HEK293 (cell line): ENCODE data around the gene STC2.

Experiments
- CTCF ChIA-PET: fragments of 350-600 bp; formaldehyde crosslinking; extraction: SDS; loops from one replicate; lab custom pipeline; 2021; ENCODE audit warnings: antibody characterized with exemption; lab: Yijun Ruan, JAX
- POLR2A ChIA-PET: fragments of 300-600 bp; formaldehyde crosslinking; extraction: SDS; loops from one replicate; lab custom pipeline; 2020; ENCODE audit warnings: antibody characterized with exemption, inconsistent platforms; lab: Yijun Ruan, JAX
- H3K27ac ChIP-seq: fragments of 200-500 bp; sonication (Bioruptor generic); 2 replicates; pipeline ENCODE4 v1.5.1; 2014; ENCODE audit warnings: low read depth, low read length, control low read depth, inconsistent platforms; ENCODE audit errors: extremely low read depth
- H3K36me3 ChIP-seq, 2 experiments: fragments of 200-500 bp in 1 of 2; sonication (Bioruptor generic) in 1 of 2; 1 replicate in 1 of 2; 2 replicates in 1 of 2; pipeline ENCODE4 v1.5.1; 2014 to 2017; ENCODE audit warnings: inconsistent platforms in 2 of 2, low read length in 2 of 2; ENCODE audit not compliant: control insufficient read depth in 2 of 2, insufficient read depth in 1 of 2
- H3K4me1 ChIP-seq: fragments of 200-500 bp; sonication (Bioruptor generic); 2 replicates; pipeline ENCODE4 v1.5.1; 2014; ENCODE audit warnings: mild to moderate bottlenecking, low read length, inconsistent platforms; ENCODE audit not compliant: control insufficient read depth, insufficient read depth
- H3K4me3 ChIP-seq: 2 replicates; pipeline ENCODE4 v1.5.1; 2011; ENCODE audit warnings: low read depth, mild to moderate bottlenecking, control low read depth, low read length, moderate library complexity
- H3K9me3 ChIP-seq: fragments of 200-500 bp; sonication (Bioruptor generic); 2 replicates; pipeline ENCODE4 v1.5.1; 2014; ENCODE audit warnings: low read depth, low read length, inconsistent platforms; ENCODE audit not compliant: control insufficient read depth, insufficient read depth
- ATF2 ChIP-seq: fragments of 450-650 bp; formaldehyde crosslinking; IDR thresholded peaks from 2 replicates; pipeline ENCODE4 v1.5.1; 2016; ENCODE audit warnings: missing biosample characterization, missing genetic modification characterization, low read depth
- BCL11B ChIP-seq: fragments of 450-650 bp; formaldehyde crosslinking; IDR thresholded peaks from 2 replicates; pipeline ENCODE4 v1.5.1; 2016; ENCODE audit warnings: low read depth, missing biosample characterization, missing genetic modification characterization
- GLI2 ChIP-seq: fragments of 450-650 bp; formaldehyde crosslinking; IDR thresholded peaks from 2 replicates; pipeline ENCODE4; 2017; ENCODE audit warnings: missing biosample characterization, missing genetic modification characterization, low read depth, borderline replicate concordance
- TRIM28 ChIP-seq: IDR thresholded peaks from 2 replicates; pipeline ENCODE4 v1.6.1; 2011; ENCODE audit warnings: low read length, control low read depth, borderline replicate concordance
- ZBTB48 ChIP-seq: fragments of 450-650 bp; formaldehyde crosslinking; IDR thresholded peaks from 2 replicates; pipeline ENCODE4 v1.5.1; 2016; ENCODE audit warnings: missing biosample characterization, missing genetic modification characterization
- ZFP37 ChIP-seq: fragments of 450-650 bp; formaldehyde crosslinking; IDR thresholded peaks from 2 replicates; pipeline ENCODE4 v1.5.1; 2016; ENCODE audit warnings: missing biosample characterization, missing genetic modification characterization
- ZNF169 ChIP-seq: fragments of 450-650 bp; formaldehyde crosslinking; IDR thresholded peaks from 2 replicates; pipeline ENCODE4 v1.5.1; 2016; ENCODE audit warnings: missing biosample characterization, missing genetic modification characterization
- ZNF223 ChIP-seq: fragments of 450-650 bp; formaldehyde crosslinking; IDR thresholded peaks from 2 replicates; pipeline ENCODE4 v1.5.1; 2016; ENCODE audit warnings: missing biosample characterization, missing genetic modification characterization
- ZNF24 ChIP-seq: fragments of 450-650 bp; formaldehyde crosslinking; IDR thresholded peaks from 2 replicates; pipeline ENCODE4 v1.5.1; 2016; ENCODE audit warnings: missing biosample characterization, missing genetic modification characterization
- ZNF391 ChIP-seq: fragments of 450-650 bp; formaldehyde crosslinking; IDR thresholded peaks from 2 replicates; pipeline ENCODE4 v1.5.1; 2016; ENCODE audit warnings: low read depth, missing biosample characterization, missing genetic modification characterization, borderline replicate concordance
- ZNF433 ChIP-seq: fragments of 450-650 bp; formaldehyde crosslinking; IDR thresholded peaks from 2 replicates; pipeline ENCODE4 v1.5.1; 2016; ENCODE audit warnings: missing biosample characterization, missing genetic modification characterization, low read depth
- ZNF473 ChIP-seq: fragments of 450-650 bp; formaldehyde crosslinking; IDR thresholded peaks from 2 replicates; pipeline ENCODE4 v1.5.1; 2017; ENCODE audit warnings: missing biosample characterization, missing genetic modification characterization
- ZNF548 ChIP-seq: fragments of 450-650 bp; formaldehyde crosslinking; IDR thresholded peaks from 2 replicates; pipeline ENCODE4 v1.5.1; 2016; ENCODE audit warnings: missing biosample characterization, missing genetic modification characterization
- ZNF558 ChIP-seq: fragments of 450-650 bp; formaldehyde crosslinking; IDR thresholded peaks from 2 replicates; pipeline ENCODE4 v1.5.1; 2016; ENCODE audit warnings: missing biosample characterization, missing genetic modification characterization
- ZNF561 ChIP-seq: fragments of 450-650 bp; IDR thresholded peaks from 2 replicates; pipeline ENCODE4 v1.5.1; 2018; ENCODE audit warnings: missing biosample characterization, missing genetic modification characterization, borderline replicate concordance
- ZNF624 ChIP-seq: fragments of 450-650 bp; formaldehyde crosslinking; IDR thresholded peaks from 2 replicates; pipeline ENCODE4 v1.5.1; 2017; ENCODE audit warnings: missing biosample characterization, missing genetic modification characterization
- ZNF629 ChIP-seq: fragments of 450-650 bp; formaldehyde crosslinking; IDR thresholded peaks from 2 replicates; pipeline ENCODE4 v1.5.1; 2017; ENCODE audit warnings: missing biosample characterization, missing genetic modification characterization
- ZNF654 ChIP-seq: fragments of 450-650 bp; formaldehyde crosslinking; IDR thresholded peaks from 2 replicates; pipeline ENCODE4 v1.5.1; 2016; ENCODE audit warnings: low read depth, missing biosample characterization, missing genetic modification characterization
- ZSCAN18 ChIP-seq: fragments of 450-650 bp; formaldehyde crosslinking; IDR thresholded peaks from 2 replicates; pipeline ENCODE4 v1.5.1; 2016; ENCODE audit warnings: missing biosample characterization, missing genetic modification characterization
- TF ChIP-seq, protein P1 (sequence below): fragments of 450-650 bp; formaldehyde crosslinking; IDR thresholded peaks from 2 replicates; pipeline ENCODE4 v1.5.1; 2016; ENCODE audit warnings: missing biosample characterization, missing genetic modification characterization
- TF ChIP-seq, protein P2 (sequence below): fragments of 450-650 bp; formaldehyde crosslinking; IDR thresholded peaks from 2 replicates; pipeline ENCODE4 v1.5.1; 2016; ENCODE audit warnings: missing biosample characterization, missing genetic modification characterization

Gene STC2

GRCh38 chr5:173278172-173278571 is 50.0 kb downstream of the STC2 start:
- CTCF ChIA-PET: interaction anchor here (0.6 to 1.5 kb wide), 2 partner anchors 301 to 825 kb away, joined by 3 read pairs; no protein-coding TSS in a partner anchor
- H3K9me3 ChIP-seq: peaks cover 2% of the 10 kb centered on the region; the same call in 1 of the 2 replicates
- no peaks in the 10 kb centered on the region for H3K36me3 ChIP-seq
- no peak overlapping the region for H3K4me3 ChIP-seq
- POLR2A ChIA-PET: no interaction called here
- no peaks in the 10 kb centered on the region for H3K4me1 ChIP-seq
- TF ChIP-seq ZNF391 (tag by site-specific recombination) (no peak), ATF2 (tag by site-specific recombination) (no peak), ZNF548 (no peak), ZSCAN18 (no peak), ZBTB48 (tag by site-specific recombination) (no peak), GLI2 (no peak), ZNF24 (tag by site-specific recombination) (no peak), ZNF561 (tag by site-specific recombination) (no peak), ZNF654 (tag by site-specific recombination) (no peak), ZNF433 (tag by site-specific recombination) (no peak), ZFP37 (tag by site-specific recombination) (no peak), TRIM28 (no peak), ZNF629 (tag by site-specific recombination) (no peak), ZNF473 (tag by site-specific recombination) (no peak), ZNF223 (tag by site-specific recombination) (no peak), BCL11B (no peak)
- TF ChIP-seq, protein P1, sequence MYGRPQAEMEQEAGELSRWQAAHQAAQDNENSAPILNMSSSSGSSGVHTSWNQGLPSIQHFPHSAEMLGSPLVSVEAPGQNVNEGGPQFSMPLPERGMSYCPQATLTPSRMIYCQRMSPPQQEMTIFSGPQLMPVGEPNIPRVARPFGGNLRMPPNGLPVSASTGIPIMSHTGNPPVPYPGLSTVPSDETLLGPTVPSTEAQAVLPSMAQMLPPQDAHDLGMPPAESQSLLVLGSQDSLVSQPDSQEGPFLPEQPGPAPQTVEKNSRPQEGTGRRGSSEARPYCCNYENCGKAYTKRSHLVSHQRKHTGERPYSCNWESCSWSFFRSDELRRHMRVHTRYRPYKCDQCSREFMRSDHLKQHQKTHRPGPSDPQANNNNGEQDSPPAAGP (tag by site-specific recombination): no peak
- TF ChIP-seq, protein P2, sequence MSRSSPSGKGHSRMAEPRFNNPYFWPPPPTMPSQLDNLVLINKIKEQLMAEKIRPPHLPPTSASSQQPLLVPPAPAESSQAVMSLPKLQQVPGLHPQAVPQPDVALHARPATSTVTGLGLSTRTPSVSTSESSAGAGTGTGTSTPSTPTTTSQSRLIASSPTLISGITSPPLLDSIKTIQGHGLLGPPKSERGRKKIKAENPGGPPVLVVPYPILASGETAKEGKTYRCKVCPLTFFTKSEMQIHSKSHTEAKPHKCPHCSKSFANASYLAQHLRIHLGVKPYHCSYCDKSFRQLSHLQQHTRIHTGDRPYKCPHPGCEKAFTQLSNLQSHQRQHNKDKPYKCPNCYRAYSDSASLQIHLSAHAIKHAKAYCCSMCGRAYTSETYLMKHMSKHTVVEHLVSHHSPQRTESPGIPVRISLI (tag by site-specific recombination): no peak
- H3K27ac ChIP-seq: no peak overlapping the region

DNA sequence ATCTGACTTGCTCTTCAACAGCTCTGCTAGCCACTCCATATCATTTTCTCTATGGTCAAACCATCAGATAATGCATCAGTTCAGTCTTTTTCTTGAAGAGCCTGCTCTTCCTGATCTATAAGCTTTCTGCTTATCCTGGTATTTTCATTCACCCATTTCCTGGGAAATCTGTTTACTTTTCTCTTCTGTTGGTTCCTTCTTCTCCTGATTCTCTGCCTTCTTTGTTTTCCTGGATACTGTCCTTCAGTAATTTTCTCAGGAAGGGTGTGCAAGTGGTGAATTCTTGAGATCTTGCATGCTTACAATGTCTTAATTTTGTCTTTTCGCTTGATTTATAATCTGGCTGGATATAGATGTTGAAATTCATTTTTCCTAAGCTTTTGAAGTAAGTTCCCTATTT is 53.4 kb downstream of the STC2 start:
- ChIA-PET POLR2A (no interaction called here), CTCF (interaction anchor here (0.6 to 1.0 kb wide), 5 partner anchors 9 to 651 kb away, joined by 3 to 4 read pairs (median 3); no protein-coding TSS in a partner anchor)
- H3K4me3 ChIP-seq: no peak overlapping the region
- H3K27ac ChIP-seq: no peak overlapping the region
- H3K36me3 ChIP-seq: no peaks in the 10 kb centered on the region
- peaks cover 2% of the 10 kb centered on the region; the same call in 1 of the 2 replicates for H3K9me3 ChIP-seq
- TF ChIP-seq ZNF624 (tag by site-specific recombination) (peak; percentile 93; the same call in 1 of the 2 replicates), ZNF169 (no peak), ZNF558 (tag by site-specific recombination) (no peak)
- no peaks in the 10 kb centered on the region for H3K4me1 ChIP-seq
